ENCODE results near the gene DDX1. TPM values are rescaled to one million over a fixed set of nuclear protein-coding genes. Genes with fewer than 3 reads are reported as not detected.

DDX1 gene
- total RNA-seq, 4 donors from 2014 or later, result 23.8 to 93.1 (median 56.6) TPM

DNA sequence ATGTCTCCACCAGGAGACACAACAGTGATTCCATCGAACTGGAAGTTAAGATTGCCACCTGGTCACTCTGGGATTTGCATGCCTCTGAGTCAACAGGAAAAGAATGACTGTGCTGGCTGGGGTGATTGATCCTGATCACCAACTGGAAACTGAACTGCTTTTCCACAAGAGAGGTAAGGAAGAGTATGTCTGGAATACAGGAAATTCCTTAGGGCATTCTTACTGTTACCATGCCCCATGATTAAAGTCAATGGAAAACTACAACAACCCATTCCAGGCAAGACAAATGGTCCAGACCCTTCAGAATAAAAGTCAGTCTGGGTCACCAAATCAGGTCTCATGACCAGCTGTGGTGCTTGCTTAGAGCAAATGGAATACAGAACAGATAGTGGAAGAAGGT lies 12.0 kb upstream of the DDX1 start:
- DNase-seq, result no peak

DNA sequence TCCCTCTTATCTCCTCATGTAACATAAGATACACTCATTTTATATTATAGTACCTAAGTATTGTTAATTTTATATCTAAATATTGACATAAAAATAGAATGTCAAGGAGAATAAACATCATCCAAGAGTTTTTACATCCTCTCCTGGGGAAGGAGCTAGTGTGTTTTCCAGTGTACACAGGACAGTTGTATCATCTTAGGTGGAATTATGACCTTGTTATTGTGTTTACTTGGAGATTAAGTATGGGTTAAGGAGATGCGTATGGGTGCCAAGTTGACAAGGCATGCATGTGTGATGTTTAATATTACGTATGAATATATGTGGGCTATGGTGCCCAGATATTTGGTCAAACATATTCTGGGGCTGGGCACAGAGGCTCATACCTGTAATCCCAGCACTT lies 11.2 kb upstream of the DDX1 start:
- no peaks in the 10 kb centered on the region for H3K36me3 ChIP-seq
- no peaks in the 10 kb centered on the region for H3K4me1 ChIP-seq
- no peaks in the 10 kb centered on the region for H3K27me3 ChIP-seq
- no peak for DNase-seq
- H3K4me3 ChIP-seq, result no peak overlapping the region
- TF ChIP-seq POLR2A (IDR thresholded peaks at IDR 0.05) (no peak), CTCF (IDR thresholded peaks at IDR 0.05) (no peak)
- intact Hi-C loops (cut with DNase I; ENCODE audit: low total_unique reads), result no loop called here
- no peaks in the 10 kb centered on the region for H3K9me3 ChIP-seq
- no peak overlapping the region for H3K27ac ChIP-seq

More for the DNA sequence above, 12.0 kb upstream of the DDX1 start:
- no peak overlapping the region for H3K4me3 ChIP-seq
- intact Hi-C loops (cut with DNase I; ENCODE audit: low total_unique reads), result no loop called here
- no peaks in the 10 kb centered on the region for H3K36me3 ChIP-seq
- no peaks in the 10 kb centered on the region for H3K4me1 ChIP-seq
- H3K9me3 ChIP-seq, result no peaks in the 10 kb centered on the region
- H3K27me3 ChIP-seq, result no peaks in the 10 kb centered on the region
- H3K27ac ChIP-seq, result no peak overlapping the region
- no peak for TF ChIP-seq CTCF (IDR thresholded peaks at IDR 0.05)
- TF ChIP-seq POLR2A (IDR thresholded peaks at IDR 0.05), result no peak

- no peak overlapping the region for H3K4me3 ChIP-seq
- no peaks in the 10 kb centered on the region for H3K9me3 ChIP-seq
- no peak overlapping the region for H3K27ac ChIP-seq
- no peak for TF ChIP-seq POLR2A (IDR thresholded peaks at IDR 0.05)
- no peak for TF ChIP-seq CTCF (IDR thresholded peaks at IDR 0.05)
- H3K36me3 ChIP-seq, result no peaks in the 10 kb centered on the region
- H3K27me3 ChIP-seq, result no peaks in the 10 kb centered on the region
- H3K4me1 ChIP-seq, result no peaks in the 10 kb centered on the region
- intact Hi-C loops (cut with DNase I; ENCODE audit: low total_unique reads), result no loop called here
- DNase-seq, result no peak
These were observed 8.8 kb upstream of the DDX1 start for GRCh38 chr2:15582710-15583357.

GRCh38 chr2:15583826-15584225 lies 7.8 kb upstream of the DDX1 start:
- H3K9me3 ChIP-seq, result no peaks in the 10 kb centered on the region
- no peak overlapping the region for H3K4me3 ChIP-seq
- no peaks in the 10 kb centered on the region for H3K27me3 ChIP-seq
- H3K27ac ChIP-seq, result no peak overlapping the region
- intact Hi-C loops (cut with DNase I; ENCODE audit: low total_unique reads), result no loop called here
- TF ChIP-seq POLR2A (IDR thresholded peaks at IDR 0.05) (no peak), CTCF (IDR thresholded peaks at IDR 0.05) (no peak)
- DNase-seq, result no peak
- H3K36me3 ChIP-seq, result no peaks in the 10 kb centered on the region
- no peaks in the 10 kb centered on the region for H3K4me1 ChIP-seq

GRCh38 chr2:15584316-15584715 lies 7.4 kb upstream of the DDX1 start:
- DNase-seq, result no peak
- no peaks in the 10 kb centered on the region for H3K9me3 ChIP-seq
- no peaks in the 10 kb centered on the region for H3K36me3 ChIP-seq
- TF ChIP-seq CTCF (IDR thresholded peaks at IDR 0.05) (no peak), POLR2A (IDR thresholded peaks at IDR 0.05) (no peak)
- H3K4me1 ChIP-seq, result no peaks in the 10 kb centered on the region
- no peak overlapping the region for H3K4me3 ChIP-seq
- H3K27me3 ChIP-seq, result no peaks in the 10 kb centered on the region
- intact Hi-C loops (cut with DNase I; ENCODE audit: low total_unique reads), result no loop called here
- no peak overlapping the region for H3K27ac ChIP-seq

Data from uterus (tissue), 4 donors.